ENCODE measurements around the gene SUPT4H1.
A peak's percentile ranks its signal among the peaks of the same experiment; 100 is the strongest.

Gene SUPT4H1

DNA sequence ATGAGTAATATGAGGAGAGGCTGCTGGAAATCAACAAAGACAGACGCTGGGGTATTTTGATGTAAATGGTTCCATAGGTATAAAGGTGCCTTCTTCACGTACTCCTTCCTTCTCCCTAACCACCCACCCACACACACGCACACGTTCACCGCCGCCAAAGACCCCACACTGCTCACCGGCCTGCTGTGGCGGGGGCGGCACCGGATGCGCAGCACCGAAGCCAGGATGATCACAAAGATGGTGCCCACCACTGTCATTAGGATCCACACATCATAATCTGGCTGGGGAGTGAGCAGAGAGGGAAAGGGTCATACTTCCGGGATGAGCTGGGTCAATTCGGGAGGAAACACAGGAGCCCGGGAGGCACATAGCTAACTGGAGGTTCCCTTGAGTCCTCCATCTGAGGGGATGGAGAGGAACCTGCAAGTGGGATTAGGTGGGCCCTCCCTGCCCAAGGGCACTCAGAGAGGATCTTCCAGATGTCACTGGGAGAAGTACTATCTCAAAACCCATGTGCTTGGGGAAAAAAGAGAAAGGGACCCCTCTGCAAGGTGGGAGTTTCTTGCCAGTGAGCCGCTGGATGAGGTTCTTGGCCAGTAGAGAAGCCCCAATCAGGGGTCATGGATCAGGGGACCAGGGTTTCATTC, 10.5 kb upstream of the SUPT4H1 start:
- no peak for DNase-seq

- DNase-seq, result no peak
Observed at GRCh38 chr17:58360296-58361063, 8.5 kb upstream of the SUPT4H1 start.

GRCh38 chr17:58358408-58359172, 6.6 kb upstream of the SUPT4H1 start:
- no peak for DNase-seq

- DNase-seq, result no peak
Observed at GRCh38 chr17:58357312-58358297, 5.6 kb upstream of the SUPT4H1 start.

GRCh38 chr17:58356231-58356630, 4.2 kb upstream of the SUPT4H1 start:
- no peak for DNase-seq

GRCh38 chr17:58354541-58355216, 2.7 kb upstream of the SUPT4H1 start:
- DNase-seq, result no peak

DNA sequence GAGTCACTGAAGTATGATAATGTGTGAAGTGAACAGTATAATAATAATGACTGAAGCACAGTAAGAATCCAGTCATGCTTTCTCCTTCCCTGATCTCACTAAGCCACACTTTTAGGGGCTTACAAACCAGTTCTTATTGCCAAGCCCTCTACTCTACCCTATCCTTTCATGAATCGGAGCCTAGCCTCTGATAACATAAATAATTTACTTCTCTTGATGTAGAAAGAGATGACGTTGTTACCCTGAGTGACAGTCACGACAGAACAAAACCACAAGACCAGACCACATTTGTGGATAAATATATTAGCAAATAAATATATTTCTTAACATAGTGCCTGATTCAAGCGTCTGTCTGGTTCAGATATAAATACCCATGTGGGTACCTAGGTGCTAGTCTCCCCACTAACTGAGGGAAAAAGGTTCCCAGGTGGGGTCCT, 1.4 kb upstream of the SUPT4H1 start:
- no peak for DNase-seq

DNA sequence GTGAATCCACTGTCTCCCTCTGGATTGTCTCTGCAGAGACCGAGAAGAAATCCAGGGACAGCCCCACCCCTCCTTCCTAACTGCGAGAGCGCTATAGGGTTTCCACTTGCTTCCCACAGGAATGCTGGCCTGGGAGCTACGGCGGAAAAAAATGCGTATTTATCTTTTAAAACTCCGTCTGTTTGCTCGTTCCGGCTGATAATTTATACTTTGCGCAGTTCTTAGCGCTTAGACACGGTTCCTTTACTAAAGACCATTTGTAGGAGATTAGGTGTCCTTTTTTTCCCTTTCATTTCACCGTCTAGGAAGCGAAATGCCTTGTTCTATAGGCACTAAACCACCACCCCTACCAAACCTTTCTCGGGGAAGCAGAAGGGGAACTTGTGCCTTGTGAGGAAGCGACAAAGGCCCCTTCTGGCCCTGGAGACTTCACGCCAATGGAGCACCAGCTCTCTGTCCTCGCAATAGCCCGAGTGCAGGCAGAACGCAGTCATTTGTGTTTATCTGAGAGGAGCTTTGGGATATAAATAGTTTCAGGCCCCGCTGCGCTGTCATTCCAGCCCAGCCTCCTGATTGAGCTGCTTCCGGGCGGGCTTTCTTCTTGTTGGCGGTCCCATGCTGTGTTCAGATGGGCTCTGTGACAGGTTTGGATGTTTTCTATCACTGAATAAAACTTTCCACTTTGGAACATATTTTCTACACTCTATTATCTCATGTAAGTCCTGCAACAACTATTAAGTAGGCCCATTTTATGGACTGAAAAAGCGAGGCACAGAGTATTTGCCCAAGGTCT, 791 bp upstream of the SUPT4H1 start:
- DNase-seq, result peak; percentile 53

- DNase-seq, result peak; percentile 23
Observed at GRCh38 chr17:58351182-58351581, 819 bp downstream of the SUPT4H1 start.

GRCh38 chr17:58348038-58348437, 4.0 kb downstream of the SUPT4H1 start:
- no peak for DNase-seq

- DNase-seq, result no peak
Observed at GRCh38 chr17:58345500-58345899, 6.5 kb downstream of the SUPT4H1 start.

GRCh38 chr17:58344791-58345157, 7.2 kb downstream of the SUPT4H1 start:
- peak; percentile 81 for DNase-seq

DNA sequence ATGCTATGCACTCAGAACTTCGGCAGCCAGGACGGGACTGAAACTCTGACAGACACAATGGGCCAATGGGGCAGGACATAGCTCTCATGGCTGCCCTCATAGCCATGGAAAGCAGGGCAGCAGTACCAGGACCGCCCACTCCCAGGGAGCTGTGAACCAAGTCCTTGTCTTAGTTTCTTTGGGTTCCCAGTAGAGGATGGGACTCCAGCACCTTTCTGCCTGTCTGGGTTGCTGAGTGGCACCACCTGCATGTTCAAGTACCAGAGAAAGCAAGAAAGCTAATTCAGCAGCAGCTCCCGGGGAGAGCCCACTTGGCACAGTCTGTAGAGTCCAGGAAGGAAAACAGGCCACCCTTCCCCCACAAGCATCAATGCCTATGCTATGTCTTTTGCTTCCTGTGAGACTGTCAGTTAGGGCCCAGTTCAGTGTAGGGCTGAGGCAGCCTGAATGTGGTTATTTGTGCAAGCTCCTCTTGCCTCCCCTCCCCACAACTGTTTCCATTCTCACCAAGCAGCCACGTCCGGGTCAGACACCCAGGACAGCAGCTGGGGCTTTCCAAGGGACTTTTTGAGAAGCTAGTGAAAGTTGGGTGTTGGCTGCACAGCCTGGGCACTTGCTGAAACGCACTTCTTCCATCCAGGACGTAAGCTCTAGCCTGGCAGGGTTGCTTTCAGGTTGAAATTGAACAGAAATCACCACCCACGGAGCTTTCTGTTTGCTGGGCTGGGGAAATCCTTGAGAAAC, 7.8 kb downstream of the SUPT4H1 start:
- peak; percentile 98 for DNase-seq

DNA sequence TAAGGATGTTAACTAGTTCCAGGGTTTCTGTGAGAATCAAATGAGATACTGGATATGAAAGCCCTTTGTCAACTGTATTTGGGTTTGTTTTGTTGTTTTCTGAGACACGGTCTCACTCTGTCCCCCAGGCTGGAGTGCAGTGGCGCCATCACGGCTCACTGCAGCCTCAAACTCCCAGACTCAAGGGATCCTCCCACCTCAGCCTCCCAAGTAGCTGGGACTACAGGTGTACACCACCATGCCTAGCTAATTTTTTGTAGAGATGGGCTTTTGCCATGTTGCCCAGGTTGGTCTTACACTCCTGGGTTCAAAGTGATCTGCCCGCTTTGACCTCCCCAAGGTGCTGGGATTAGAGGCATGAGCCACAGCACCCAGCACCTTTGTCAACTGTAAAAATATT, 8.9 kb downstream of the SUPT4H1 start:
- DNase-seq, result peak; percentile 21

DNA sequence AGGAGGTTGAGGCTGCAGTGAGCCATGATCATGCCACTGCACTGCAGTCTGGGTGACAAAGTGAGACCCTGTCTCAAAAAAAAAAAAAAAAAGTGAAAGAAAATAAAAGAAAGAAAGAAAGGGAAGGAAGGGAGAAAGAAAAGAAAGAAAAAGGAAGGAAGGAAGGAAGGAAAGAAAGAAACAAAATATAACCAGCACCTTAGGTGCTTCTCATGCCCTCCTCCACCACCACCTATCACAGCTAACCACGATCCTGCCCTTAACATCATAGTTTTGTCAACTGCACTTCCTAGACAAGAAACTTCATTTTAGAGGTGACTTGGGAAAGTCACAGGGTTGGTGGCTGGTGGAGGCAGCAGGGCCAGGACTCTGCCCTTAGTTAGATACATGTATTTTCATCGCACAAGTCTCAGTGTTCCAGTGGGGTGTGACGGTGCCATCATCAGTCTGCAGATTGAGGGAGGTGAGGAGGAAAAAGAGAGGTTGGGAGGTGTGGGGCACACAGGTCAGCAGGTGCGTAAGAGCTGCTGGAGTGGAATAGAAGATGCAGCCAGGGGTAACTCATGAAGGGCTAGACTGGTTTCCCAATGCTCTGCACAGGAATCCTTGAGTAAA, 10.0 kb downstream of the SUPT4H1 start:
- DNase-seq, result peak; percentile 43

DNA sequence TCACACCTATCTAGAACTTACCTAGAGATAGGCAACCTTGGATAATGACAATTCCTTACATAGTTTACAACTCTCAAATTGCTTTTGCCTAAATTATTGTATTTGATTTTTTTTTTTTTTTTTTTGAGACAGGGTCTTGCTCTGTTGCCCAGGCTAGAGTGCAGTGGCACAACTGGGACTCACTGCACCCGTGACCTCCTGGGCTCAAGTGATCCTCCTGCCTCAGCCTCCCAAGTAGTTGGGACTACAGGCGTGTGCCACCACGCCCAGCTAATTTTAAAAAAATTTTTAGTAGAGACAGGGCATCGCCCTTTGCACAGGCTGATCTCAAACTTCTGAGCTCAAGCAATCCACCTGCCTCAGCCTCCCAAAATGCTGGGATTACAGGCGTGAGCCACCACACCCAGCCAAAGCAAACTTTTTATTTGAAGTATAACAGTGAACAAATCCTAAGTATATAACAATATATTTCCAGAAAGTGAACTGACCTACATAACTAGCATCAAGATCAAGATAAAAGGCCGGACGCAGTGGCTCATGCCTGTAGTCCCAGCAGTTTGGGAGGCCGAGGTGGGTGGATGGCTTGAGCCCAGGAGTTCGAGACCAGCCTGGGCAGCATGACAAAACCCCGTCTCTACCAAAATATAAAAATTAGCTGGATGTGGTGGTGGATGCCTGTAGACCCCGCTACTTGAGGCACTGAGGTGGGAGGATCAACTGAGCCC, 10.7 kb downstream of the SUPT4H1 start:
- DNase-seq, result peak; percentile 26

DNA sequence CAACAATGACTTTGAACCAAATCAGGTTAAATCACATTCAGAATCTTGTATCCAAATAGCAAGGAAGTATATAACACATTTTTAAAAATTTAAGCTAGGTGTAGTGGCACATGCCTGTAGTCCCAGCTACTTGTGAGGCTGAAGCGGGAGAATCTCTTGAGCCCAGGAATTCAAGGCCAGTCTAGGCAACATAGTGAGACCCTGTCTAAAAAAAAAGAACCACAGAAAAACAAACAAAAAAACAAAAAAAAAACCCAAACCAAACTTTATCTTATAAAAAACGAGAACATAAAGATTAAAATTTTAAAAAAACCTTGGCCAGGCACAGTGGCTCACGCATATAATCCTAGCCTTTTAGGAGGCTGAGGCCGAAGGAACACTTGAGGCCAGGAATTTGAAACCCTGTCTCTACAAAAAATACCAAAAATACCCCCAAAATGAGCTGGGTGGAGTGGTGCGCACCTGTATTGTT, 11.6 kb downstream of the SUPT4H1 start:
- no peak for DNase-seq

DNA sequence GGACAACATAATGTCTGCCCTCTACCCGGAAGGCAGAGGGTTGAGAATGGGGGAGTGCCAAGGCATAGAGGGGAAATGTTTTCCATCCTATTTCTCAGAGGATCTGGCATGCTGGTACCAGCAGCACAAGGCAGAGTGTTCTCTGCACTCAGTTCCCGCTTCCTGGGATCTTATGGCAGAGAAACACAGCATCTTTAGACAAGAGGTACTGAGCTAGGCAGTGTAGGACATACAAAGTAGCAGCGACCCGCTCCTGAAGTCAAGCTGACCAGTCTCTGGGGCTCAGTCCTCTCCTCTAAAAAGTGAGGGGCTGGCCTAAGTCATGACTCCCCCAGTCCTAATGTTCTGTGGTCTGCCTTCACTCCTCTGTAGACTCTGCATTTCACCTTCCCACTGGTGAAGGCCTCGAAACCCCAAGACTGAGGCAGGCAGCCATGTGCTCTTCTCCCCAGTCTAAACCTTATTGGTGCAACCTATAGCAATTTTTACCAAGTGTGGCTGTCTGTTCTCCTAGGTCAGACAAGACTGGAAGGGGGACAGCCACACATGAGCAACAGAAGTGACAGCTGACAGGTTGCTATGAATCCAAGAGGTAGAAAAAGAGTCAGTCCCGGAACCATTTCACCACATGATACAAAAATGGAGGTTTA, 12.1 kb downstream of the SUPT4H1 start:
- peak; percentile 68 for DNase-seq

Data from activated CD4-positive, alpha-beta T cell treated with anti-CD3 and anti-CD28 coated beads, Interleukin-2, Interleukin-6, amounts not matched to agents 100 ng/mL and 50 ng/mL, durations not matched to agents 16 hours and 8 hours (primary cell).